Measurements from ENCODE around the gene RRAS2.
"Not testable (repeated sequence)": the region's sequence is repeated elsewhere in the genome, so short reads cannot be mapped to it uniquely, and the experiment has no call there.

Gene RRAS2

GRCh38 chr11:14347991-14348390 is 11.0 kb downstream of the RRAS2 start:
- DNase-seq (ENCODE audit: low read depth, low spot score) = no peak
- no peak overlapping the region for H3K4me3 ChIP-seq (ENCODE audit: low read depth, low read length)
- ChIA-PET POLR2A (no interaction called here), CTCF (no interaction called here)
- TF ChIP-seq CTCF (IDR thresholded peaks at IDR 0.05; ENCODE audit: insufficient read depth, low read length, missing control alignments) = no peak

GRCh38 chr11:14347494-14347893 is 11.5 kb downstream of the RRAS2 start:
- no peak overlapping the region for H3K4me3 ChIP-seq (ENCODE audit: low read depth, low read length)

GRCh38 chr11:14346303-14346955 is 12.6 kb downstream of the RRAS2 start:
- no peak for TF ChIP-seq CTCF (IDR thresholded peaks at IDR 0.05; ENCODE audit: insufficient read depth, low read length, missing control alignments)
- H3K4me3 ChIP-seq (ENCODE audit: low read depth, low read length) = no peak overlapping the region
- no peak for DNase-seq (ENCODE audit: low read depth, low spot score)
- ChIA-PET CTCF (interaction anchor here (1.4 kb wide), 1 partner anchor 111 kb away, joined by 3 read pairs; no protein-coding TSS in a partner anchor), POLR2A (no interaction called here)

More at GRCh38 chr11:14347494-14347893, 11.5 kb downstream of the RRAS2 start:
- DNase-seq (ENCODE audit: low read depth, low spot score) = no peak
- TF ChIP-seq CTCF (IDR thresholded peaks at IDR 0.05; ENCODE audit: insufficient read depth, low read length, missing control alignments) = no peak
- ChIA-PET POLR2A (no interaction called here), CTCF (no interaction called here)

GRCh38 chr11:14345668-14346067 is 13.3 kb downstream of the RRAS2 start:
- no peak for TF ChIP-seq CTCF (IDR thresholded peaks at IDR 0.05; ENCODE audit: insufficient read depth, low read length, missing control alignments)
- ChIA-PET CTCF (interaction anchor here (1.4 kb wide), 1 partner anchor 112 kb away, joined by 3 read pairs; no protein-coding TSS in a partner anchor), POLR2A (no interaction called here)
- DNase-seq (ENCODE audit: low read depth, low spot score) = no peak
- no peak overlapping the region for H3K4me3 ChIP-seq (ENCODE audit: low read depth, low read length)

- DNase-seq (ENCODE audit: low read depth, low spot score); POLR2A ChIA-PET; H3K4me3 ChIP-seq (ENCODE audit: low read depth, low read length): not testable (repeated sequence)
- CTCF ChIA-PET = interaction anchor here (0.6 to 1.4 kb wide), 4 partner anchors 13 to 113 kb away, joined by 3 read pairs; no protein-coding TSS in a partner anchor
Observed at GRCh38 chr11:14345016-14345415, 14.0 kb downstream of the RRAS2 start.

GRCh38 chr11:14342906-14343305 is 16.1 kb downstream of the RRAS2 start:
- POLR2A ChIA-PET = interaction anchor here (0.7 kb wide), 1 partner anchor 70 kb away, joined by 3 read pairs; no protein-coding TSS in a partner anchor
- TF ChIP-seq CTCF (IDR thresholded peaks at IDR 0.05; ENCODE audit: insufficient read depth, low read length, missing control alignments) = no peak
- no peak overlapping the region for H3K4me3 ChIP-seq (ENCODE audit: low read depth, low read length)
- CTCF ChIA-PET = interaction anchor here (1.1 to 1.3 kb wide), 2 partner anchors 21 to 112 kb away, joined by 3 to 6 read pairs; no protein-coding TSS in a partner anchor
- no peak for DNase-seq (ENCODE audit: low read depth, low spot score)

GRCh38 chr11:14341968-14342367 is 17.0 kb downstream of the RRAS2 start:
- H3K4me3 ChIP-seq (ENCODE audit: low read depth, low read length) = no peak overlapping the region
- POLR2A ChIA-PET = no interaction called here
- no peak for TF ChIP-seq CTCF (IDR thresholded peaks at IDR 0.05; ENCODE audit: insufficient read depth, low read length, missing control alignments)
- CTCF ChIA-PET = interaction anchor here (0.6 to 1.3 kb wide), 3 partner anchors 19 to 113 kb away, joined by 3 to 6 read pairs (median 4); no protein-coding TSS in a partner anchor
- no peak for DNase-seq (ENCODE audit: low read depth, low spot score)
